Large intestine (tissue), 3 donors: ENCODE data around the gene PPFIA2. TPM values are rescaled to one million over a fixed set of nuclear protein-coding genes. Genes with fewer than 3 reads are reported as not detected.

Experiments used
- DNase-seq, 2 donors: peaks; one replicate each; pipeline versions ENCODE4 v3.0.0 to v3.0.0-alpha.2; 2013
- H3K27ac ChIP-seq: one replicate; pipeline ENCODE4 v1.5.1; 2013; ENCODE audit warnings: low read length
- H3K27me3 ChIP-seq: 2 replicates; pipeline ENCODE4 v1.6.1; 2013; ENCODE audit warnings: low read length; ENCODE audit not compliant: control insufficient read depth, insufficient read depth
- H3K36me3 ChIP-seq: 2 replicates; pipeline ENCODE4 v1.6.1; 2013; ENCODE audit warnings: low read length; ENCODE audit not compliant: control insufficient read depth, insufficient read depth
- H3K4me1 ChIP-seq: one replicate; pipeline ENCODE4 v1.6.1; 2013; ENCODE audit warnings: low read length; ENCODE audit not compliant: control insufficient read depth, insufficient read depth
- H3K4me3 ChIP-seq: one replicate; pipeline ENCODE4 v1.5.1; 2013; ENCODE audit warnings: low read length
- H3K9me3 ChIP-seq: one replicate; pipeline ENCODE4 v1.6.1; 2013; ENCODE audit warnings: mild to moderate bottlenecking, low read depth, low read length, moderate library complexity; ENCODE audit not compliant: control insufficient read depth
- WGBS: methylation state at CpG from one replicate; pipeline ENCODE4 v1.1.5; 2013; ENCODE audit warnings: low lambda C conversion rate; ENCODE audit not compliant: insufficient coverage; 5-methylcytosine and 5-hydroxymethylcytosine counted together
- polyA plus RNA-seq: library from polyadenylated mRNA; unstranded; fragments of 120-200 nt; gene quantifications from one replicate; pipeline ENCODE4 v1.2.1, GENCODE V29; 2013

The PPFIA2 gene
- polyA plus RNA-seq, 1 donor, result 2.4 TPM

- Histone ChIP-seq H3K27me3 (no peaks in the 10 kb centered on the region), H3K4me3 (no peak overlapping the region), H3K4me1 (no peaks in the 10 kb centered on the region), H3K9me3 (no peaks in the 10 kb centered on the region), H3K36me3 (no peaks in the 10 kb centered on the region), H3K27ac (no peak overlapping the region)
- 40% methylated on average over 1 of the region's 1 CpG for WGBS
- DNase-seq, result no peak
Observed at GRCh38 chr12:81518638-81519037, 240.5 kb downstream of the PPFIA2 start.

GRCh38 chr12:81517296-81517695, 241.9 kb downstream of the PPFIA2 start:
- 87% methylated on average over 3 of the region's 6 CpGs for WGBS
- H3K4me3 ChIP-seq, result no peak overlapping the region
- no peak for DNase-seq
- no peaks in the 10 kb centered on the region for H3K36me3 ChIP-seq
- H3K27ac ChIP-seq, result no peak overlapping the region
- H3K9me3 ChIP-seq, result no peaks in the 10 kb centered on the region
- H3K27me3 ChIP-seq, result no peaks in the 10 kb centered on the region
- H3K4me1 ChIP-seq, result no peaks in the 10 kb centered on the region

GRCh38 chr12:81502912-81503695, 256.0 kb downstream of the PPFIA2 start:
- no peaks in the 10 kb centered on the region for H3K27me3 ChIP-seq
- H3K27ac ChIP-seq, result no peak overlapping the region
- no peak overlapping the region for H3K4me3 ChIP-seq
- no peaks in the 10 kb centered on the region for H3K4me1 ChIP-seq
- 0% methylated on average over 1 of the region's 3 CpGs for WGBS
- H3K36me3 ChIP-seq, result no peaks in the 10 kb centered on the region
- DNase-seq, result no peak
- H3K9me3 ChIP-seq, result no peaks in the 10 kb centered on the region

DNA sequence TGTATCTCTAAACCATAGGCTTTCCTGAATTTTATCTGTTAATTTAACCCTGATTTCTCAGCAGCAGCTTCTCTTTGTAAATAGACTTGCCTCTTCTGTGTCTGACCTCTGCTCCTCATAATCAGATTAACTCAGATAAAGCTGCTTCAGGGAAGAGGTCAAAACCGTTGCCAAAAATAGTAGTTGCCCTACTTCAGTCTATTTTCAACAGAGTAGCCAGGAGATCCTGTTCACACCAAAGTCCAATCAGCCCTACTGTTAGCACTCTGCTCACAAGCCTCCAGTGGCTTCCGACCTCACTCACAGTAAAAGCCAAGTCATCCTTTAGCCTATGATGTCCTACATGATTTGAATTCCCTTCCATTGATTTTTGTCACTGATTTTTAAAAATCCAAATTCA, 258.4 kb downstream of the PPFIA2 start:
- DNase-seq, result no peak
- Histone ChIP-seq H3K36me3 (no peaks in the 10 kb centered on the region), H3K4me3 (no peak overlapping the region), H3K27me3 (no peaks in the 10 kb centered on the region), H3K4me1 (no peaks in the 10 kb centered on the region), H3K9me3 (no peaks in the 10 kb centered on the region), H3K27ac (no peak overlapping the region)
- WGBS, result no CpG with 5 or more reads among the region's 2 CpGs

- no peak for DNase-seq
- H3K9me3 ChIP-seq, result no peaks in the 10 kb centered on the region
- H3K36me3 ChIP-seq, result no peaks in the 10 kb centered on the region
- no peaks in the 10 kb centered on the region for H3K4me1 ChIP-seq
- no peaks in the 10 kb centered on the region for H3K27me3 ChIP-seq
- WGBS, result 100% methylated on average over 1 of the region's 4 CpGs
- no peak overlapping the region for H3K4me3 ChIP-seq
- no peak overlapping the region for H3K27ac ChIP-seq
Observed at GRCh38 chr12:81499809-81500208, 259.3 kb downstream of the PPFIA2 start.

DNA sequence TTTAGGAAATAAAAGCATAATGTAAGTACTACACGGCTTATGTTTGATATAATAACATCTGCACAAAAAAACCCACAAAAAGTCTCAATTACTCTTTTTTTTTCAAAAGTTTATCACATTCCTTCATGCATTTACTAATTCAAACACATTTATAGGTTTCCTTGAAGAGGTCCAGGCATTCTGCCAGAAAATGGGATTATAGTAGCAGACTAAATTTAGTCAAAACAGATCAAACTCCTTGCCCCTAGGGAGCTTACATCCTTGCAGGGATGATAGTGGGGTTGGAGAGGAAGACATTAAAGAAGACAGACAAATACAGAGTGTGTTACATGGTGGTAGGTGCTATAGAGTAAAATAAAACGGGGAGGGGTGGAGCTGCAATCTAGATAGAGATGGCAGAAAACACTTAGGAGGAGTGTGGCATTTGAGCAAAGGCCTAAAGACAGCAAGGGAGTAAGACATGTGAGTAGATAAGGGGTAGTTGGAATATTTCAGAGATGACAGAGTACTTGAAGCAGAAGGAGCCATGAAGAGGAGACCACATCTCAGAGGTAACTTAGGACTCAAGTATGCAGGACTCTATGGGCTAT, 266.9 kb downstream of the PPFIA2 start:
- Histone ChIP-seq H3K36me3 (no peaks in the 10 kb centered on the region), H3K4me1 (no peaks in the 10 kb centered on the region), H3K9me3 (no peaks in the 10 kb centered on the region), H3K4me3 (no peak overlapping the region), H3K27me3 (no peaks in the 10 kb centered on the region), H3K27ac (no peak overlapping the region)
- 65% methylated on average over 2 of the region's 2 CpGs for WGBS
- DNase-seq, result no peak

GRCh38 chr12:81472934-81473333, 286.2 kb downstream of the PPFIA2 start:
- no peak overlapping the region for H3K27ac ChIP-seq
- no peaks in the 10 kb centered on the region for H3K27me3 ChIP-seq
- no peak overlapping the region for H3K4me3 ChIP-seq
- H3K9me3 ChIP-seq, result no peaks in the 10 kb centered on the region
- H3K4me1 ChIP-seq, result no peaks in the 10 kb centered on the region
- WGBS, result 80% methylated on average over 1 of the region's 5 CpGs
- DNase-seq, result no peak
- no peaks in the 10 kb centered on the region for H3K36me3 ChIP-seq

GRCh38 chr12:81470923-81471322, 288.2 kb downstream of the PPFIA2 start:
- Histone ChIP-seq H3K9me3 (no peaks in the 10 kb centered on the region), H3K4me3 (no peak overlapping the region), H3K4me1 (no peaks in the 10 kb centered on the region), H3K36me3 (no peaks in the 10 kb centered on the region), H3K27me3 (no peaks in the 10 kb centered on the region), H3K27ac (no peak overlapping the region)
- WGBS, result 40% methylated on average over 1 of the region's 1 CpG
- DNase-seq, result no peak

DNA sequence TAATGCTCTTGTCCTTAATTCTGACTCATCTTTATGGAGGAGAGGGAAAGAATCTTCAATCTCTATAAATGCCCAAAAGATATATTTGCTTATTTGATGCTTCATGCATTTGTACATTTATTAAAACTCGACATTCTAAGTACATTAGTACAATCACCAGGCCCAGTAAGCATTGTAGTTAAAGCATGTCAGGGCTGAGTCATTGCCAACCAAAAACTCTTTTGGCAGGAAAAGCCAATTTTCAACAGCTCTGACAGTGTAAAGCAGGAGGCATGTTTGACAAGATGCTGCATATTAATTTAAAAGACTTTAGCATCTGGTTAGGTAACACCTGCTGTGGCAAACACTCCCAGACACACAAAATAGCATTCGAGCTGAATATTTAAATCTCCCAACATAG, 290.9 kb downstream of the PPFIA2 start:
- H3K27me3 ChIP-seq, result no peaks in the 10 kb centered on the region
- no peak overlapping the region for H3K4me3 ChIP-seq
- no peak for DNase-seq
- H3K9me3 ChIP-seq, result no peaks in the 10 kb centered on the region
- H3K4me1 ChIP-seq, result no peaks in the 10 kb centered on the region
- WGBS, result 83% methylated on average over 1 of the region's 2 CpGs
- no peak overlapping the region for H3K27ac ChIP-seq
- H3K36me3 ChIP-seq, result no peaks in the 10 kb centered on the region

- DNase-seq, result no peak
- Histone ChIP-seq H3K27me3 (no peaks in the 10 kb centered on the region), H3K27ac (no peak overlapping the region), H3K36me3 (no peaks in the 10 kb centered on the region), H3K4me1 (no peaks in the 10 kb centered on the region), H3K9me3 (no peaks in the 10 kb centered on the region), H3K4me3 (no peak overlapping the region)
- whole genome bisulfite sequencing, result 100% methylated on average over 1 of the region's 3 CpGs
Observed at GRCh38 chr12:81465876-81466275, 293.3 kb downstream of the PPFIA2 start.

GRCh38 chr12:81465191-81465590, 294.0 kb downstream of the PPFIA2 start:
- Histone ChIP-seq H3K9me3 (no peaks in the 10 kb centered on the region), H3K27ac (no peak overlapping the region), H3K4me3 (no peak overlapping the region), H3K36me3 (no peaks in the 10 kb centered on the region), H3K4me1 (no peaks in the 10 kb centered on the region), H3K27me3 (no peaks in the 10 kb centered on the region)
- no peak for DNase-seq
- WGBS, result 100% methylated on average over 1 of the region's 3 CpGs
